HepG2 (cell line): ENCODE data around the gene PELI3.

Experiments used
- HMGXB4 ChIP-seq, 2 experiments: sonication (generic) in 1 of 2; formaldehyde crosslinking in 1 of 2; IDR thresholded peaks; 2 replicates each; pipeline versions ENCODE4 v1.4.0 to v1.6.1; 2018 to 2020; ENCODE audit warnings: missing genetic modification reagents in 2 of 2, borderline replicate concordance in 1 of 2, low read depth in 1 of 2, mild to moderate bottlenecking in 1 of 2, missing biosample characterization in 1 of 2
- SP140L ChIP-seq: sonication (generic); formaldehyde crosslinking; IDR thresholded peaks from 2 replicates; pipeline ENCODE4 v1.4.0; 2020; ENCODE audit warnings: missing genetic modification reagents, borderline replicate concordance
- ZNF564 ChIP-seq: sonication (generic); formaldehyde crosslinking; IDR thresholded peaks from 2 replicates; pipeline ENCODE4 v1.8.1; 2023; ENCODE audit warnings: mild to moderate bottlenecking, missing genetic modification reagents

GRCh38 chr11:66443602-66444001 lies 23.1 kb upstream of the PELI3 start:
- no peak for TF ChIP-seq SP140L (CRISPR knock-in tag)
- TF ChIP-seq ZNF564 (CRISPR knock-in tag): no peak
- no peak for TF ChIP-seq HMGXB4 (CRISPR knock-in tag; IDR thresholded peaks at IDR 0.05; ENCODE audit: borderline replicate concordance in 1 of 2, low read depth in 1 of 2)
